ENCODE measurements around the gene GXYLT2.

Gene GXYLT2

DNA sequence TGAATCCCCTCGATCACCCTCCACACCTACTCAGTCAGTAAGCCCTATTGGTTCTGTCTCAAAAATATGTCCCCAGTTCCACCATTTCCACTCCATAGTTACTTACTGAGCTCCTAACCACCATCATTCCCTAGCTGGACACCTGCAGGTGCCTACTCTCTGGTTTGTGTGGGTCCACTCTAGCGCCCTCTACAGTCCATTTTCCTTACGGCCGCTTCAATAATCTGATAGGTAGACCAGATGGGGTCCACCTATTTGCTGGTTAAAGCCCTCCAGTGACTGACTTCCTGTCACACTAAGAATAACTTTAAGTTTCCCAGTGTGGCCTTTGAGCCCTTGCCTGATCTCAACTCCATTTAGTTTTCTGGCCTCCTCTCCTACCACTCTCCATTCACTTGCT lies 5.0 kb downstream of the GXYLT2 start:
- no peaks in the 10 kb centered on the region for H3K27me3 ChIP-seq (ENCODE audit: control insufficient read depth in 1 of 2, insufficient read depth in 1 of 2, low read length in 2 of 2)
- no peak for DNase-seq
- H2BK15ac ChIP-seq (ENCODE audit: low read depth, poor library complexity, severe bottlenecking), result peak overlapping the region; percentile 57
- no peak overlapping the region for H2BK5ac ChIP-seq (ENCODE audit: low read depth, low read length, poor library complexity, severe bottlenecking)
- peak overlapping the region; percentile 11 to 28 for H3K18ac ChIP-seq (ENCODE audit: low read depth in 1 of 2, low read length in 2 of 2)
- H2BK12ac ChIP-seq (ENCODE audit: low read length in 2 of 2), result peak overlapping the region in 1 of 2 experiments; percentile 0
- no peak overlapping the region for H3K14ac ChIP-seq (ENCODE audit: low read length in 2 of 2)
- H4K91ac ChIP-seq (ENCODE audit: low read length), result no peak overlapping the region
- peaks cover 19% of the 10 kb centered on the region for H3K79me1 ChIP-seq (replicated peaks; ENCODE audit: low read length, poor library complexity, severe bottlenecking)
- H3K9me3 ChIP-seq (ENCODE audit: control insufficient read depth, low read length), result no peaks in the 10 kb centered on the region
- H3K23ac ChIP-seq (ENCODE audit: low read length in 2 of 2), result no peak overlapping the region
- H3K4ac ChIP-seq (ENCODE audit: low read depth in 1 of 2, low read length in 2 of 2), result peak overlapping the region in 1 of 2 experiments; percentile 69
- H2BK120ac ChIP-seq (ENCODE audit: low read depth, low read length), result no peak overlapping the region
- peak overlapping the region in 1 of 2 experiments; percentile 46 for H3K4me3 ChIP-seq (ENCODE audit: insufficient read depth in 1 of 2, low read depth in 1 of 2, low read length in 2 of 2)
- no peak overlapping the region for H4K8ac ChIP-seq (ENCODE audit: low read length)
- H3K9ac ChIP-seq (ENCODE audit: low read length), result peak overlapping the region; percentile 31
- WGBS, result 54% methylated on average over 4 of the region's 4 CpGs
- H2AK5ac ChIP-seq (ENCODE audit: low read length, severe bottlenecking), result peak overlapping the region; percentile 49
- no peak overlapping the region for H3K27ac ChIP-seq (ENCODE audit: low read length, poor library complexity, severe bottlenecking)
- H2AFZ ChIP-seq (ENCODE audit: low read depth, low read length), result no peak overlapping the region
- peaks cover 9% of the 10 kb centered on the region for H3K4me1 ChIP-seq (ENCODE audit: control insufficient read depth, insufficient read depth, low read depth, low read length)
- H3K4me2 ChIP-seq (ENCODE audit: low read length, poor library complexity, severe bottlenecking), result no peak overlapping the region
- H3K36me3 ChIP-seq (ENCODE audit: control insufficient read depth in 1 of 2, insufficient read depth in 2 of 2, low read depth in 1 of 2, low read length in 2 of 2), result no peaks in the 10 kb centered on the region

DNA sequence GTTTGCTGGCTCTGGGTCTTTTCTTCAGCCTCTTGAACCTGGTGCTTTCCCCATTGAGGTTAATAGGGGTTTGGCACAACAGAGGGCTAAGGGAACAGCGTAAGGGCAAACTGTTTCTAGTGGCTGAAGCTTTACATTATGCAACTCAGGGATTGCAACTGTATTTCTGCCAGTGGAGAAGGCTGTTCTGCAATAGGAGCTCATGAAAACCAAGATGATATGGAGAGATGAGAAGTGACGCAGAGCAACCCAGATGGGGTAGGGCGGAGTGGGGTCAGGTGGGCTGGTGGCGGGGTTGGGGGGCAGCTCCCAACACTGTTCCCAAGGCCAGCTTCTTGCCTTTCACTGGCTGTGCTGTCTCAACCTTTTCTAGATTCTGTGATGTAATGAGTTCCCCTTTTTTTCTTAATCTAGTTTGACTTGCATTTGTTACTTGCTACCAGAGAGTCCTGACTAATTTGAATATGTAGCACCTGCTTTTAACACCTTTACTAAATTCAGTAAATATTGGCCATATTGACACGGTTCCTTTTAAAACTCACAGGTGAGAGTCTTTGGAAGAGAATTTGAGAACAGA lies 7.2 kb downstream of the GXYLT2 start:
- Histone ChIP-seq H2BK15ac (ENCODE audit: low read depth, poor library complexity, severe bottlenecking) (no peak overlapping the region), H3K9me3 (ENCODE audit: control insufficient read depth, low read length) (no peaks in the 10 kb centered on the region), H3K4me3 (ENCODE audit: insufficient read depth in 1 of 2, low read depth in 1 of 2, low read length in 2 of 2) (no peak overlapping the region), H3K4me2 (ENCODE audit: low read length, poor library complexity, severe bottlenecking) (no peak overlapping the region), H3K14ac (ENCODE audit: low read length in 2 of 2) (no peak overlapping the region), H3K27me3 (ENCODE audit: control insufficient read depth in 1 of 2, insufficient read depth in 1 of 2, low read length in 2 of 2) (no peaks in the 10 kb centered on the region), H2BK120ac (ENCODE audit: low read depth, low read length) (no peak overlapping the region), H3K23ac (ENCODE audit: low read length in 2 of 2) (no peak overlapping the region), H2BK12ac (ENCODE audit: low read length in 2 of 2) (no peak overlapping the region), H3K4me1 (ENCODE audit: control insufficient read depth, insufficient read depth, low read depth, low read length) (peaks cover 5% of the 10 kb centered on the region), H3K4ac (ENCODE audit: low read depth in 1 of 2, low read length in 2 of 2) (no peak overlapping the region), H2AFZ (ENCODE audit: low read depth, low read length) (no peak overlapping the region), H3K9ac (ENCODE audit: low read length) (no peak overlapping the region), H3K18ac (ENCODE audit: low read depth in 1 of 2, low read length in 2 of 2) (no peak overlapping the region), H2AK5ac (ENCODE audit: low read length, severe bottlenecking) (no peak overlapping the region), H4K91ac (ENCODE audit: low read length) (no peak overlapping the region), H3K79me1 (replicated peaks; ENCODE audit: low read length, poor library complexity, severe bottlenecking) (peaks cover 19% of the 10 kb centered on the region), H3K27ac (ENCODE audit: low read length, poor library complexity, severe bottlenecking) (no peak overlapping the region), H3K36me3 (ENCODE audit: control insufficient read depth in 1 of 2, insufficient read depth in 2 of 2, low read depth in 1 of 2, low read length in 2 of 2) (peaks cover 0 to 3% of the 10 kb centered on the region in 2 experiments), H4K8ac (ENCODE audit: low read length) (no peak overlapping the region), H2BK5ac (ENCODE audit: low read depth, low read length, poor library complexity, severe bottlenecking) (no peak overlapping the region)
- WGBS, result 94% methylated on average over 4 of the region's 5 CpGs
- no peak for DNase-seq

DNA sequence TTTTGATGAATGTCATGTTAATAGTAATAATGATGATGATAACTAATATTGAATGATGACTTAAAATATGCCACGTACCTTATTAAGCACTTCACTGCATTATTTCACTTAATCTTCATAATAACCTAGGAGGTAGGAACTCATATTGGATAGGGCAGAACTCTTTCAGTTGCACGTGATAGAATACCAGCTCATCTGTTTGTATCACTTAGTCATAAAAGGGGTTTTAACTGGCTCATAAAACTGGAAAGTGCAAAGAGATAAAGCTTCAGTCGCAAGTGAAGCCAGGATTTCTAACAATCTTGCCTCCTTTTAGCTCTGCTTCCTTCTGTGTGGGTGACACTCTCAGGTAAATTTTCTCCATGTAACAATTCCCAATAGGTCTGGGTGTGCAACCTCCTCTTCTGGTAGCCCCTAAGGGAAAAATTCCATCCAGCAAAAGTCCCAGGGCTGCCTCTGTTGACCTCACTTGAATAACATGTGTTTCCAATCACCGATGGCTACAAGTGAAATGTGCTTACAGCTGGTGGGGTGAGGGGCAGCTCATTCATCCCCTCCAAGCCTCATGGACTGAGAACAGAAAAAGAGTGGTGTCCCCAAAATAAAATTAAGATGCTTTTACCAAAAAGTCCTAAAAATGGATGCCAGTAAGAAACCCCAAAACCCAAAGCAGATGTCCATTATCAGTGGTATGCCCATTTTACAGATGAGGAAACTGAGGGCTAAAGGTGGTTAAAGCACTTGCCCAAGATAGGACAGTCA lies 9.3 kb downstream of the GXYLT2 start:
- Histone ChIP-seq H2BK5ac (ENCODE audit: low read depth, low read length, poor library complexity, severe bottlenecking) (no peak overlapping the region), H3K4me1 (ENCODE audit: control insufficient read depth, insufficient read depth, low read depth, low read length) (no peaks in the 10 kb centered on the region), H2BK12ac (ENCODE audit: low read length in 2 of 2) (no peak overlapping the region), H4K91ac (ENCODE audit: low read length) (no peak overlapping the region), H3K79me1 (replicated peaks; ENCODE audit: low read length, poor library complexity, severe bottlenecking) (peaks cover 19% of the 10 kb centered on the region), H3K23ac (ENCODE audit: low read length in 2 of 2) (no peak overlapping the region), H2AFZ (ENCODE audit: low read depth, low read length) (no peak overlapping the region), H3K14ac (ENCODE audit: low read length in 2 of 2) (no peak overlapping the region), H3K9me3 (ENCODE audit: control insufficient read depth, low read length) (no peaks in the 10 kb centered on the region), H2BK120ac (ENCODE audit: low read depth, low read length) (no peak overlapping the region), H3K27me3 (ENCODE audit: control insufficient read depth in 1 of 2, insufficient read depth in 1 of 2, low read length in 2 of 2) (no peaks in the 10 kb centered on the region), H4K8ac (ENCODE audit: low read length) (no peak overlapping the region), H3K18ac (ENCODE audit: low read depth in 1 of 2, low read length in 2 of 2) (peak overlapping the region in 1 of 2 experiments; percentile 17), H3K4me3 (ENCODE audit: insufficient read depth in 1 of 2, low read depth in 1 of 2, low read length in 2 of 2) (no peak overlapping the region), H3K27ac (ENCODE audit: low read length, poor library complexity, severe bottlenecking) (no peak overlapping the region), H3K4ac (ENCODE audit: low read depth in 1 of 2, low read length in 2 of 2) (no peak overlapping the region), H3K4me2 (ENCODE audit: low read length, poor library complexity, severe bottlenecking) (no peak overlapping the region), H3K9ac (ENCODE audit: low read length) (peak overlapping the region; percentile 14), H2AK5ac (ENCODE audit: low read length, severe bottlenecking) (peak overlapping the region; percentile 56), H2BK15ac (ENCODE audit: low read depth, poor library complexity, severe bottlenecking) (no peak overlapping the region), H3K36me3 (ENCODE audit: control insufficient read depth in 1 of 2, insufficient read depth in 2 of 2, low read depth in 1 of 2, low read length in 2 of 2) (peaks cover 0 to 3% of the 10 kb centered on the region in 2 experiments)
- DNase-seq, result peak; percentile 28
- 50% methylated on average over 3 of the region's 4 CpGs for WGBS

DNA sequence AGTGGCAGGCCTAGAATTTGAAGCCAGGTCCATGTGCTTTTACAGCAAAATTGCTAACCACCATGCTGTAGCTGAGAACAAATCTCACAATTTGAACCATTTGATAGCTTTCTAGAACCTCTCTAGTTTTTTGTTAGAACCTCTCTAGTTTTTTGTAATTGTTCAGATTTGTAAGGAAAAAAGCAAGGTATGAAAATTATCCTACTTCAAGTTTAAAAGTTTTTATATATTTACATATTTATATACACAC lies 9.8 kb downstream of the GXYLT2 start:
- H3K79me1 ChIP-seq (replicated peaks; ENCODE audit: low read length, poor library complexity, severe bottlenecking), result peaks cover 19% of the 10 kb centered on the region
- no peak overlapping the region for H3K18ac ChIP-seq (ENCODE audit: low read depth in 1 of 2, low read length in 2 of 2)
- H3K4me2 ChIP-seq (ENCODE audit: low read length, poor library complexity, severe bottlenecking), result no peak overlapping the region
- no peak overlapping the region for H3K4me3 ChIP-seq (ENCODE audit: insufficient read depth in 1 of 2, low read depth in 1 of 2, low read length in 2 of 2)
- H3K23ac ChIP-seq (ENCODE audit: low read length in 2 of 2), result no peak overlapping the region
- no peak overlapping the region for H3K4ac ChIP-seq (ENCODE audit: low read depth in 1 of 2, low read length in 2 of 2)
- H3K4me1 ChIP-seq (ENCODE audit: control insufficient read depth, insufficient read depth, low read depth, low read length), result no peaks in the 10 kb centered on the region
- no peak overlapping the region for H2BK15ac ChIP-seq (ENCODE audit: low read depth, poor library complexity, severe bottlenecking)
- peaks cover 0 to 3% of the 10 kb centered on the region in 2 experiments for H3K36me3 ChIP-seq (ENCODE audit: control insufficient read depth in 1 of 2, insufficient read depth in 2 of 2, low read depth in 1 of 2, low read length in 2 of 2)
- no peak overlapping the region for H4K8ac ChIP-seq (ENCODE audit: low read length)
- H2AK5ac ChIP-seq (ENCODE audit: low read length, severe bottlenecking), result peak overlapping the region; percentile 56
- no peak overlapping the region for H2BK5ac ChIP-seq (ENCODE audit: low read depth, low read length, poor library complexity, severe bottlenecking)
- no peak for DNase-seq
- H3K27me3 ChIP-seq (ENCODE audit: control insufficient read depth in 1 of 2, insufficient read depth in 1 of 2, low read length in 2 of 2), result no peaks in the 10 kb centered on the region
- H3K27ac ChIP-seq (ENCODE audit: low read length, poor library complexity, severe bottlenecking), result no peak overlapping the region
- H3K9ac ChIP-seq (ENCODE audit: low read length), result no peak overlapping the region
- H3K14ac ChIP-seq (ENCODE audit: low read length in 2 of 2), result no peak overlapping the region
- no peak overlapping the region for H2BK120ac ChIP-seq (ENCODE audit: low read depth, low read length)
- no peaks in the 10 kb centered on the region for H3K9me3 ChIP-seq (ENCODE audit: control insufficient read depth, low read length)
- H4K91ac ChIP-seq (ENCODE audit: low read length), result no peak overlapping the region
- H2AFZ ChIP-seq (ENCODE audit: low read depth, low read length), result no peak overlapping the region
- H2BK12ac ChIP-seq (ENCODE audit: low read length in 2 of 2), result no peak overlapping the region
